ENCODE results near the gene STX7.
A peak's percentile ranks its signal among the peaks of the same experiment; 100 is the strongest.
"Not testable (repeated sequence)": the region's sequence is repeated elsewhere in the genome, so short reads cannot be mapped to it uniquely, and the experiment has no call there.

The STX7 gene

GRCh38 chr6:132512638-132513632 lies at the start of gene STX7:
STX7 (minus strand) TSS chr6:132513116; CDS start chr6:132503530, 9,586 bp downstream.
- no peak for TF ChIP-seq CTCF (IDR thresholded peaks at IDR 0.05)
- Histone ChIP-seq H3K27ac (peak within 1 kb of the TSS; percentile 81 to 89), H3K4me3 (peak within 1 kb of the TSS; percentile 74 to 89), H3K4me1 (peaks cover 0 to 67% (median 29%) of the 10 kb centered on the region in 4 donors), H3K9me3 (no peaks in the 10 kb centered on the region), H3K27me3 (no peaks in the 10 kb centered on the region), H3K36me3 (no peaks in the 10 kb centered on the region)
- DNase-seq: peak; percentile 90 to 93
- intact Hi-C loops (cut with DNase I; ENCODE audit: low total_unique reads): no loop called here

- H3K36me3 ChIP-seq; H3K4me1 ChIP-seq; DNase-seq; H3K4me3 ChIP-seq; H3K27me3 ChIP-seq; H3K9me3 ChIP-seq; intact Hi-C loops (cut with DNase I; ENCODE audit: low total_unique reads); H3K27ac ChIP-seq: not testable (repeated sequence)
Measured at GRCh38 chr6:132560087-132560486, 47.2 kb upstream of the STX7 start.

GRCh38 chr6:132552372-132552771 lies 39.5 kb upstream of the STX7 start, which contains the start of gene TAAR8:
TAAR8 (plus strand) TSS chr6:132552672; CDS start chr6:132552693, 21 bp downstream.
- no peaks in the 10 kb centered on the region for H3K27me3 ChIP-seq
- no peaks in the 10 kb centered on the region for H3K36me3 ChIP-seq
- TF ChIP-seq CTCF (IDR thresholded peaks at IDR 0.05): no peak
- no peaks in the 10 kb centered on the region for H3K4me1 ChIP-seq
- H3K27ac ChIP-seq: no peak within 1 kb of the TSS
- H3K9me3 ChIP-seq: no peaks in the 10 kb centered on the region
- intact Hi-C loops (cut with DNase I; ENCODE audit: low total_unique reads): no loop called here
- DNase-seq: no peak
- H3K4me3 ChIP-seq: no peak within 1 kb of the TSS

GRCh38 chr6:132551214-132551613 lies 38.3 kb upstream of the STX7 start:
- TF ChIP-seq CTCF (IDR thresholded peaks at IDR 0.05): no peak
- Histone ChIP-seq H3K27me3 (no peaks in the 10 kb centered on the region), H3K36me3 (no peaks in the 10 kb centered on the region), H3K9me3 (no peaks in the 10 kb centered on the region), H3K4me1 (no peaks in the 10 kb centered on the region), H3K4me3 (no peak overlapping the region), H3K27ac (no peak overlapping the region)
- intact Hi-C loops (cut with DNase I; ENCODE audit: low total_unique reads): no loop called here
- DNase-seq: no peak

GRCh38 chr6:132548746-132549463 lies 36.0 kb upstream of the STX7 start:
- Histone ChIP-seq H3K36me3 (no peaks in the 10 kb centered on the region), H3K4me3 (no peak overlapping the region), H3K27me3 (no peaks in the 10 kb centered on the region), H3K4me1 (no peaks in the 10 kb centered on the region), H3K9me3 (no peaks in the 10 kb centered on the region), H3K27ac (no peak overlapping the region)
- no peak for DNase-seq
- TF ChIP-seq CTCF (IDR thresholded peaks at IDR 0.05): no peak
- intact Hi-C loops (cut with DNase I; ENCODE audit: low total_unique reads): no loop called here

- Histone ChIP-seq H3K4me1 (no peaks in the 10 kb centered on the region), H3K9me3 (no peaks in the 10 kb centered on the region), H3K36me3 (no peaks in the 10 kb centered on the region), H3K27ac (no peak overlapping the region), H3K4me3 (no peak overlapping the region), H3K27me3 (no peaks in the 10 kb centered on the region)
- TF ChIP-seq CTCF (IDR thresholded peaks at IDR 0.05): no peak
- no peak for DNase-seq
- intact Hi-C loops (cut with DNase I; ENCODE audit: low total_unique reads): no loop called here
Measured at GRCh38 chr6:132544826-132545225, 31.9 kb upstream of the STX7 start.
